IPS-18c (cell line): ENCODE measurements around the gene HSD17B1.
"Not testable (repeated sequence)": the region's sequence is repeated elsewhere in the genome, so short reads cannot be mapped to it uniquely, and the experiment has no call there.

Source experiments
- H3K4me3 ChIP-seq: 2 replicates; pipeline ENCODE4 v1.7.0; 2013; ENCODE audit warnings: low read depth, mild to moderate bottlenecking, low read length, moderate library complexity; ENCODE audit not compliant: insufficient read depth
- H3K9me3 ChIP-seq: one replicate; pipeline ENCODE4 v1.6.1; 2013; ENCODE audit warnings: mild to moderate bottlenecking, low read length, moderate library complexity; ENCODE audit not compliant: control insufficient read depth, insufficient read depth

HSD17B1 gene, protein sequence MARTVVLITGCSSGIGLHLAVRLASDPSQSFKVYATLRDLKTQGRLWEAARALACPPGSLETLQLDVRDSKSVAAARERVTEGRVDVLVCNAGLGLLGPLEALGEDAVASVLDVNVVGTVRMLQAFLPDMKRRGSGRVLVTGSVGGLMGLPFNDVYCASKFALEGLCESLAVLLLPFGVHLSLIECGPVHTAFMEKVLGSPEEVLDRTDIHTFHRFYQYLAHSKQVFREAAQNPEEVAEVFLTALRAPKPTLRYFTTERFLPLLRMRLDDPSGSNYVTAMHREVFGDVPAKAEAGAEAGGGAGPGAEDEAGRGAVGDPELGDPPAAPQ

DNA sequence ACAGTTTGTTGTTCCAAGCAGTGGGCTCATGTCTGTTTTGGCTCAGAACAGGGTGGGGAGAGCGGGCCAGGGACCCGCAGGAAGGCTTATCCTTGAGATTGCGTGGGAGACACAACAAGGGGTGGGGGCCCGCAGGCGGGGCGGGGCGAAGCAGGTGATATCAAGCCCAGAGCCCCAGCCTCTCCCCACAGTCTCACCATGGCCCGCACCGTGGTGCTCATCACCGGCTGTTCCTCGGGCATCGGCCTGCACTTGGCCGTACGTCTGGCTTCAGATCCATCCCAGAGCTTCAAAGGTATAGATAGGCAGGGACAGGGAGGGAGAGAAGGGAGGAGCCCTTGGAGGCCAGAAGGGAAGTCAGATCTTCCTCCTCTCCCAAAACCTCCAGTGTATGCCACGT lies at the start of gene HSD17B1:
HSD17B1 (plus strand) TSS at position 188 of the 400 bp plus-strand sequence; CDS start at position 199, 11 bp downstream.
- H3K4me3 ChIP-seq = peak within 1 kb of the TSS; percentile 92
- not testable (repeated sequence) for H3K9me3 ChIP-seq

DNA sequence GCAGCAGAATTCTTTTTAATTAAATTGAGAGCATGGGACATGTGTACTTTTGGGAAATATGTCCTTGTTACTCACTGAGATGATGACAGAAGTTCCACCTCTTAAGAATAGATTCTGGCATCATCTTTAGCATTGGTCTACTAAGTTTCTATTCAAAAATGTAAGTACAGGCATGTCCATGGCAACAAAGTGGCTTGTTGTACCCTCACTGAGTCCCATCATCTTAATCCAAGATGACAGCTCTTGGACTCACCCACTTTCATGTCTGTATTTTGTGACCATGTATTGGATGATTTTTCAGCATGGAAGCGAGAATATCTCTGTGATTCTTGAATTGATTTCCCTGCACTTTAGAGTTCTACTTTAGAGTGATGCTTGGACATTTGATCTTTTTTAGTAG lies 49.8 kb upstream of the HSD17B1 start:
- Histone ChIP-seq H3K4me3 (no peak overlapping the region), H3K9me3 (no peaks in the 10 kb centered on the region)

DNA sequence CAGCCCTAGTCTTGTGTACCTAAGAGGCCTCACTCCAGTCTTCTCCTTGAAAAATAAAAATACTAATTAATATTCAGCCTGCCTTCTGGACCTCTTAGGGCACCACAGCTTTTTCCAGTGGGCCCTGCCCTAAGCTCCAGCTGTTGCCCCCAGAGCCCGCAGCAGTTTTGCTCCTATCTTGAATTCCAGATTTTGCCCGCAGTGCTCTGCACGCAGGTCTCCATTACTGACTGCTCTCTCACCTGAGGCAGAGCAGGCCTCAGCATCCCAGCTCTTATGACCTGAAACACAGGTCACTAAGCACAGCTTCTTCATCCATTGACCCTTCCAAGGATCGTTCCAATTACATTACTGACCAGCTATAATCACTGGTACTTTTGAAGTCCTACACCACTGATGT lies 45.1 kb upstream of the HSD17B1 start:
- H3K9me3 ChIP-seq = no peaks in the 10 kb centered on the region
- no peak overlapping the region for H3K4me3 ChIP-seq

DNA sequence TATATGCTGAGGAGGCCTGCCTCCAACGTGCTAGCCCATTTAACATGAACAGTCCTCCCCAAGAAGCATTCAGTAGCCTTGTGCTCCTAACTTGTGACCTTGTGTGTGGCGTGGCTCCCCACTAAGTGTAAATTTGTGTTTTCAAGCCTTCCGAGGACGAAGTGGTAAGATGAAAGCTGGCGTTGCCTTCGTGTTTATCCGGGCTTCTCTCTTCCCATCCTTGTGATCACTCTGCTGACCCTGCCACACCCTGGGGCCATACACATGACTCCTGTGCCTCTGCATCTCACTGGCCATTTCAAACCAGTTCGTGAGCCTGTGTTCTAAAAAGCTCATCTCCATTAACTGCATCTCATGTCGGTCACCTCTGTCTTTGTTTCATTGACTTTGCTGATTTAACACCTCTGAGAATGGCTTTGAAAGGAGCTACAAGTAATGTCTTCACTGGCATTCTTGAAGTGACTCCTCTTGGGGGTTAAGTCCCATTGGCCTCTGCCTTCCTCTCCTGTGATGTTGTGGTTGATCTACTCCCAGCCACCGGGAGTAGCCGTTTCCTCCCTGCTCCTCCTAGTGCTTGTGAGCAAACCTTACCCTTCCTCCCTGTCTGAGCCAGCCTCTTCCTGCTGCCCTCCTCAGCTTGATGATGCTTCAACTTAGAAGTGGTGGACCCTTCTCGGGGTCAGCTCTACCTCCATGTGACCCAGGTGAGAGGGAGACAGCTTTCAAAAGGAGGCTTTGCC lies 44.1 kb upstream of the HSD17B1 start:
- Histone ChIP-seq H3K4me3 (no peak overlapping the region), H3K9me3 (no peaks in the 10 kb centered on the region)

DNA sequence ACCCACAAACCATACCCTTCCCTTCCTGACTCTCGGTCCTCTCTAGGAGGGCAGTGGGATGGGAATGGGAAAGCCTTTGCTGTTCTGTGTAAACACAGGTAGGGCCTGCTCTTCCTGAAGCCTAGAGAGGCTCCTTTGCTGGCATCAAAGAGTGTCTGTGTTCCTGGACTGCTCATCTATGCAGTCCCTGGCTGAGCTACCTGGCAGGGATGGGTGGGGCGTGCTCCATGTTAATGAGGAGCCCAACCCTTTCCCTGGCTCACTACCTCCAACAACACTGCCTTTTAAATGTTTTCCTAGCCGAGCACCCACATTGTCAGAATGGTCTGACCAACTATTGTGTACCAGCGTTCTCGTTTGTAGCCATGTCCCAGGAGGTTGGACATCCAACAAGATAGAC lies 43.3 kb upstream of the HSD17B1 start:
- no peaks in the 10 kb centered on the region for H3K9me3 ChIP-seq
- H3K4me3 ChIP-seq = no peak overlapping the region

DNA sequence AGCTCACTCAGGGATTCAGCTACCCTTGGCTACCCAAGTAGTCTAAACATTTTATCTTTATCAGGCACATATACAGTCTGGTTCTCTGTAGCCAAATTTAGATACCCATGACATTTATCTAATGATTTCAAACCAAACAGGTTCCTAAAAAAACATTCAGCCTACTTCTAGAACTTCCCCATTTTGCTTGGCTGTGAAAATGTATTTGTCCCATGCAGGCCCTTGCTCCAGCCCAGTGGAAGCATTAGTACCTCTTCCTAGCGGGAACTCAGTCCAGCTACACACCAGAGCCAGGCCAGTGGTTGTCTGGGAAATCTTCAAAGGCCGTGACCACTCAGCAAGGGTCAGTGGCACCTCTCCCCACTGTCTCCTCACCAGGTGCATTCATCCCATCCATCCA lies 42.9 kb upstream of the HSD17B1 start:
- H3K4me3 ChIP-seq = no peak overlapping the region
- H3K9me3 ChIP-seq = no peaks in the 10 kb centered on the region

DNA sequence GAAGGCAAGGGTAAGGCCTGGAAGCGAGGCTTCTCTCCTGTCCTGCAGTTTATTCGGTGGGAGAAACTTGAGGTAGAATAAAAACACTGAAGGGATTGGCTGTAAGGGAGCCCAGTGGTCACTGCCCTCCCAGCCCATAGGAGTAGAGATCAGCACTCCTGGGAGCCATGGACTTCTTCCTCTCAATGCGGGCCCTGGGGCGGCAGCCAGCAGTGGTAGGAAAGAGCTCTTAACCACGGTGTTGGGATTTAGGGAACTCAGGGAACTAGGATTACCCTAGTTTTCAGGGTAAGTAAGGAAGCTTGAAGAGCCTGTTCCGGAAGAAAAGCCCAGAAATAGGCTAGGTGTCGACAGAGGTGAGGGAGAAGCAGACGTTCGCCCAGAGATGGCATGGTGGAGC lies 40.5 kb upstream of the HSD17B1 start:
- Histone ChIP-seq H3K4me3 (no peak overlapping the region), H3K9me3 (no peaks in the 10 kb centered on the region)

DNA sequence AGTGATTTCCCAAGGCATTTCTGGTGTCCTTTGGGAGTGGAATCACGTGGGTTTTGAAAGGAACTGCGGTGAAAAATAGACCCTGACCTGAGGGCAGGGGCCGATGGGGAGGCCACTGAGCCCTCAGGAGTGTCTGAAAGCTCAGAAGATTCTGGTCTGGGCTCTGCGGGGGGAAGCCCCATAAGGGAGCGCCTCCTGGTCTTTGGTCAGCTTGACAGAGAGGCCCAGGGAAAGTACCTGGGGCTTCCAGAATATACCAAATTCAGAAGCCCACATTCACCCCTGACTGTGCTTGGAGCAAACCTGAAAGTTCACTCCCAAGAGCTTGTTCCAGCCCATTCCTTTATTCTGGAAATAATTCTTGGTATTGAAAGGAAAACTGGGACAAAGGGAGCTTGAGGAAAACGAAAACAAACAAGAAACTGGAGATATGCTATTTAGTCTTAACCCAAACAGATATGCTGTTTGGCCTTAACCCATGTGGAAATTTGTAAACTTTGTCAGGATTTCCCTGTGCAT lies 39.9 kb upstream of the HSD17B1 start:
- Histone ChIP-seq H3K9me3 (no peaks in the 10 kb centered on the region), H3K4me3 (no peak overlapping the region)

DNA sequence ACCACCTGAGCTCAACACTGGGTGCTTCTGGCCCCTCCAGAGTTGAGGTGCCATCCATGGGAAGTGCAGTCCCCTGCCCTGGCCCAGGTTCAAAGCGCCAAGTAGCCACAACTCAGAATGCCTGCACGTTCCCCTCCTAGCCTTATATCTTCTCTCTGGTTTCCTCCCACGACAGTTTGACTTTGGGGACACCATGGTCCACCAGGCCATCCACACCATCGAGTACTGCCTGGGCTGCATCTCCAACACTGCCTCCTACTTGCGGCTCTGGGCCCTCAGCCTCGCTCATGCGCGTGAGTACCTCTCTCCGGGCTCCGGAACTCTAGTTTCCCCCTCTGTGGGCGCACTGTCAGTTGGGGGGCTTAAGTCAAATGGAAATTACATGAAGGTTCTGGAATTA lies 39.0 kb upstream of the HSD17B1 start:
- Histone ChIP-seq H3K4me3 (no peak overlapping the region), H3K9me3 (no peaks in the 10 kb centered on the region)

DNA sequence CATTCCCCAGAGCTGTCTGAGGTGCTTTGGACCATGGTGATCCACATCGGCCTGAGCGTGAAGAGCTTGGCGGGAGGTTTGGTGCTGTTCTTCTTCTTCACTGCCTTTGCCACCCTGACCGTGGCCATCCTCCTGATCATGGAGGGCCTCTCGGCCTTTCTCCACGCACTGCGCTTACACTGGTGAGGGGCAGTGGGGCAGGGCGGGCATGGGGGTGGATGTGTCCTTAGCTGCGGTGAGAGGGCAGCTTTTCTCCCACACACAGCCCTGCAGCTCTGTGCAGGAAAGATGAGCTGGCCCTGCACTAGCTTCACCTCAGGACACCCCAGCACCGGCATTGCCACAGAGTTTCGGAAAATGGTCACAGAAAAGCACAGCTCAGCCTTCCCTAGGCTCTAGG lies 38.4 kb upstream of the HSD17B1 start:
- Histone ChIP-seq H3K9me3 (no peaks in the 10 kb centered on the region), H3K4me3 (no peak overlapping the region)

DNA sequence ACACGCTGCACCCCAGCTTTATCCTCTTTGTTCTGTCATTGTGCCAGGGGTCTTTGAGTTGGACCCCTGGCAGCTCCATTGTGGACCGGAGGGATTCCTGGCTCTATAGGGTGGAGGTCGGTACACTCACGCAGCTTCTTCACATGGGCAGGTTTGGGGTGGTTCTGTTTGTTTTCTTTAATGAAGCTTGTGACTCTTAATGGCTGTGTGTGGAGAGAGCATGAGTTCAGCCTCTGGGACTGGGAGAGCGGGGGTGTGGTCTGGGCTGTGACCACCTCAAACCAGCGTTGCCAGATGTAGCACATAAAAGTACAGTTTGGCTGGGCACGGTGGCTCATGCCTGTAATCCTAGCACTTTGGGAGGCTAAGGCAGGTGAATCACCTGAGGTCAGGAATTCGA lies 37.9 kb upstream of the HSD17B1 start:
- no peak overlapping the region for H3K4me3 ChIP-seq
- no peaks in the 10 kb centered on the region for H3K9me3 ChIP-seq

DNA sequence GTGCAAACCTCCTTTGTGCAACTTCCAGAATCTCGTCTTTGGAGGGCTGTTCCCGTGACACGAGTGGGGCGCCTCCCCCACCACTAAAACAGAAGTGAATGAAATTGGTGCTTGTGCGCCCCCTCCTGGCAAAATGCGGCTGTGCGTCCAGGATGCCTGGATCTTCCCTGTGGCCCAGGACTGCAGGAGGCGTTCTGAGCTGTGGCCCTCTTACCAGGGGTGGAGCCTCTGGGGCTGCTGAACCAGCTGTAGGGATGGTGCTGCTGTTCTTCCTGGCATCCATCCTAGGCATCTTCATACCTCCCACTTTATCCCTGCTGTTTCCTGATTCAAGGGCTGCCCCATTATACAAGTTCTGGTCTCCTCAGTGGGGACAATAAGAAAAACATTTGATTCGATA lies 35.2 kb upstream of the HSD17B1 start:
- no peak overlapping the region for H3K4me3 ChIP-seq
- no peaks in the 10 kb centered on the region for H3K9me3 ChIP-seq

DNA sequence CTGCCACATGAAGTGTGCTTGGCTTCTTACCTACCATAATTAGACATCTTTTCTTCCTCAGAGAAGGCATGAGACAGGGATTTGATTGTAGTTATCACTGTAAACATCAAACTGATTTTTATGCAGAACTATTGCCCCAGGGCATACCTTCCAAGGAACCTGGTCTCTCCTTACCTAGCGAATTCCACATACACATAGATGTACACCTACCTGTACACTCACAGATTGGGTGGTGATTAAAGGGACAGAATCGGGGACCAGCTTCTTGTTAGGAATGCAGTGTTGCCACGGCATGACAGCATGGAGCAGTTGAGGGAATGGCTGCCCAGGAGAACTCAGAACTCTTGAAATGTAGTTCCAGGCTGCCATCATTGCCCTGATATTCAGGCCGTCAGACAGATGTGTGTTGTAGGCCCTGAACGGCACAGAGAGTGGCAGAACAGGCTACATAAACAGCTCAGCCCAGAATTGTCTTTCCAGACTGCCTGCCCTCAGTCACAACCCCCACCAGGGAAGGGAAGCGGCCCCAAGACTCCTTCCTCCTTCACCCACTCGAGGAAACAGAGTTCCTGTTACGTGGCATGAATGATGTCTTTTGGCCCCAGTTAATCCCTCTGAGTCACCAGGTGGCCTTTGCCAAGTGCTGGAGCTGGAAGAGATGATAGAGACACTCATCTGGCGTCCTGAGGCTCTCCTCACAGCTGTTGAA lies 34.5 kb upstream of the HSD17B1 start:
- Histone ChIP-seq H3K4me3 (no peak overlapping the region), H3K9me3 (no peaks in the 10 kb centered on the region)

DNA sequence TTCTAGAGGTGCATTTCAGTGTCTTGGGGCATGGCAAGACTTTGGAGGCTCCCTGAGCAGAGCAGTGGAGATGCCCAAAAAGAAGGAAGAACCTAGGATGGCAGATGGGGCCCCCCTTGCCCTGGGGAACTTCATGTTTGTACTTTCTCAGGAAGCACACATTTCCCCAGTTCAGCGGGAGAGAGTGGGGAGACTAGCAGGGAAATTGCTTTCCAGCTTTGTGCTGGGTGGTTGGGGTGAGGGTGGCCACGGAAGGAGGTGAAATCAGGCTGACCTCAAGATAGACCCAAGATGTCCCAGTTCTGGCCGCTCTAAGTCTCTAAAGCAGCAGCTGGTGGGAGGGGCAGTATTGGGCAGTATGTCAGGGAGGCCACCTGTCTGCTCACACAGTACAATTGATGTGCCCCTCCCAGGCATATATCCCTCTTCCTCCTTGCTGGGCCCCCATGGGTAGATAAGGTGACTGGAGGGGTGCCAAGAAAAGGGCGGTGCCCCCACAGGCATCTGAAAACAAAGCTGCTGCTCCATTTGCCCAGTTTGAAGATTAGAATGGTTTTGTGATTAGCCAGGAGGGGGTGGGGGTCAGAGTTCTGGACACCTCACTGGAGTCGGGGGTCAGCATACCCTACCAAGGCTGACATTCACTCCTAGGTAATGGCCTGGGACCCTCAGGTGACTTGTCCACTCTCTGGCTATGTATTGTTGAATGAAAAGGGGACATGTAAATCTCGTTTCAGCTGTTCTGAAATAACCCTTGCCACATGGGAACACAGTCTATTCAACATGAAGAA lies 33.8 kb upstream of the HSD17B1 start:
- no peaks in the 10 kb centered on the region for H3K9me3 ChIP-seq
- no peak overlapping the region for H3K4me3 ChIP-seq

DNA sequence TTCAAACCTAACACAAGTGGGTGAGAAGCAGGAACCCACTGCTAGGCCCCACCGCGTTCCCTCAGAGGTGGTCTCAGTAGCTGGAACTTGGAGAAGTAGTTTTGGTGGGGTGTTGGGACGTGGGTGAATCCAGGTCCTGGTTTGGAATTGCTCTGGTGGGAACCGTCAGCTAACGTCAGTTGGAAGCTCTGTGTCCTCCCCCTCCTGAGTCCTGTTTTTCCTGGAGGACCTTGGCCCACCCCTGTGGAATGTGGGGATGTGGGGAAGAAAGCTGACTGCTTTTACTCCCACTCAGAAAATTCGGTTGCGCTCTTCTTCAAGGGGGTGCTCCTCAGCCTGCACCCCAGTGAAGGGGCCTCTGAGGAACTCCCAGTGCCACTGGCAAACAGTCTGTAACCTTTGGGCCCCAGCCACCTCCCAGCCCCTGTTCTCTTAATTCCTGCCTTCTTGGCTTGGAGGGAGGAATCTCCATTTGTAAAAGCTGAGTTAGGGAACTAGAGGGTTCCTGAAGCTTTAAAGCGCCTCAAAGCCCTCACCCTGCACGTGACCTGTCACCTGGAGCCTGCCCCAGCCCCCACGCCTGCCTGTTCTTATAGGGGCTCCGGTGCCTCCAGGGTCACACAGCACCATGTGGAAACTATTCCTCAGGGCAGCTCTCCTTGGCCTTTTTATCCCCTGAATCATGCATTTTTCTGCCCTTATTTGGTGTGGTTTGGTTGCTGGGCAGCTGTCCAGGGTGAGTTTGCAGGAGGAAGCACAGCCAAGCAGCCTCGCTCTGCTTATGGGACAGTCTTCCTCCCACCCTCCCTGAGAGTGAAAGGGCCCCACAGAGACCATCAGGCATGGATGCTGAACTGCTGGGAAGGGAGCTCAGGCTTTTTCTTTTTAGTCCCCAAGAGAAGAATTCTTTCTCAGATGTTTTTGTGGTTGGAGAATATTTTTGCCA lies 32.9 kb upstream of the HSD17B1 start:
- H3K4me3 ChIP-seq = no peak overlapping the region
- H3K9me3 ChIP-seq = no peaks in the 10 kb centered on the region

DNA sequence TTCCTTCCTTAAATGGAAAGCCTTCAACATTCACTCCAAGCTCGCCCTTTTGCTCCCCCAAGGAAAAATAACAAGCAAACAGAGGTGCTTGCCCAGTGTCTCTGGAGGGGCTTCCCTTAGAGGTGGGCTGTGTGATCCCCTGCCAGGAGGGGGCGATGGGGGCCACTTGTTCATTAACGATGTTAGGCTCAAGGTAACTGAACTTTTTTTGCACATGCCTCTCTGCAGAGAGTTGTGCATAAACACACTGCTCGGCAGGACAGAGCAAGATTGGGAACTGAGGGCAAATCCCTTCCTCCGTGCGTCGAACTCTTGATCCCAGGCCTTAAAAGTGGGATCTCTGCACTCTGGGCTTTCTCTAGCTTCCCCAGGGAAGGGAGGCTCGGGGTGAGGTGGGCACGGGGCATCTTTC lies 32.2 kb upstream of the HSD17B1 start:
- Histone ChIP-seq H3K9me3 (no peaks in the 10 kb centered on the region), H3K4me3 (no peak overlapping the region)
